Measurements from ENCODE around the gene ARHGEF19. TPM values are rescaled to one million over a fixed set of nuclear protein-coding genes. Genes with fewer than 3 reads are reported as not detected.

The ARHGEF19 gene
- total and polyA plus RNA-seq, 2 of the 13 experiments (the other 11 are each of a cell fraction or from before 2014, with no cell fraction given), result 1.7 to 1.8 TPM

GRCh38 chr1:16236511-16237342, 24.3 kb upstream of the ARHGEF19 start, which contains the start of gene CPLANE2 (continued):
- TF ChIP-seq ZNF142 (CRISPR knock-in tag; IDR thresholded peaks at IDR 0.05) (peak; percentile 78), ZNF839 (CRISPR knock-in tag; IDR thresholded peaks at IDR 0.05; ENCODE audit: borderline replicate concordance) (peak; percentile 90; the same call in 1 of the 2 replicates), PBX3 (CRISPR knock-in tag; IDR thresholded peaks at IDR 0.05; ENCODE audit: borderline replicate concordance) (no peak), MYPOP (CRISPR knock-in tag; IDR thresholded peaks at IDR 0.05) (peak; percentile 69; the same call in 1 of the 2 replicates), NCOA2 (CRISPR knock-in tag; IDR thresholded peaks at IDR 0.05) (0 out of 2 replicates have a peak, but pooled peaks have one; percentile 21), HINFP (CRISPR knock-in tag; IDR thresholded peaks at IDR 0.05; ENCODE audit: low read depth) (peak; percentile 99), IKZF4 (CRISPR knock-in tag; IDR thresholded peaks at IDR 0.05; ENCODE audit: borderline replicate concordance, low read depth, not compliant biosample characterization) (no peak), DR1 (CRISPR knock-in tag; IDR thresholded peaks at IDR 0.05) (no peak), ELF1 (CRISPR knock-in tag; IDR thresholded peaks at IDR 0.05) (peak; percentile 65), ESRRA (CRISPR knock-in tag; IDR thresholded peaks at IDR 0.05; ENCODE audit: low read depth) (no peak)
- TF ChIP-seq, protein P1, sequence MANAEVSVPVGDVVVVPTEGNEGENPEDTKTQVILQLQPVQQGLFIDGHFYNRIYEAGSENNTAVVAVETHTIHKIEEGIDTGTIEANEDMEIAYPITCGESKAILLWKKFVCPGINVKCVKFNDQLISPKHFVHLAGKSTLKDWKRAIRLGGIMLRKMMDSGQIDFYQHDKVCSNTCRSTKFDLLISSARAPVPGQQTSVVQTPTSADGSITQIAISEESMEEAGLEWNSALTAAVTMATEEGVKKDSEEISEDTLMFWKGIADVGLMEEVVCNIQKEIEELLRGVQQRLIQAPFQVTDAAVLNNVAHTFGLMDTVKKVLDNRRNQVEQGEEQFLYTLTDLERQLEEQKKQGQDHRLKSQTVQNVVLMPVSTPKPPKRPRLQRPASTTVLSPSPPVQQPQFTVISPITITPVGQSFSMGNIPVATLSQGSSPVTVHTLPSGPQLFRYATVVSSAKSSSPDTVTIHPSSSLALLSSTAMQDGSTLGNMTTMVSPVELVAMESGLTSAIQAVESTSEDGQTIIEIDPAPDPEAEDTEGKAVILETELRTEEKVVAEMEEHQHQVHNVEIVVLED (CRISPR knock-in tag; IDR thresholded peaks at IDR 0.05; ENCODE audit: borderline replicate concordance), result peak; percentile 73; the same call in 1 of the 2 replicates
- TF ChIP-seq, protein P2, sequence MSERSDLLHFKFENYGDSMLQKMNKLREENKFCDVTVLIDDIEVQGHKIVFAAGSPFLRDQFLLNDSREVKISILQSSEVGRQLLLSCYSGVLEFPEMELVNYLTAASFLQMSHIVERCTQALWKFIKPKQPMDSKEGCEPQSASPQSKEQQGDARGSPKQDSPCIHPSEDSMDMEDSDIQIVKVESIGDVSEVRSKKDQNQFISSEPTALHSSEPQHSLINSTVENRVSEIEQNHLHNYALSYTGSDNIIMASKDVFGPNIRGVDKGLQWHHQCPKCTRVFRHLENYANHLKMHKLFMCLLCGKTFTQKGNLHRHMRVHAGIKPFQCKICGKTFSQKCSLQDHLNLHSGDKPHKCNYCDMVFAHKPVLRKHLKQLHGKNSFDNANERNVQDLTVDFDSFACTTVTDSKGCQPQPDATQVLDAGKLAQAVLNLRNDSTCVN (CRISPR knock-in tag; IDR thresholded peaks at IDR 0.05; ENCODE audit: borderline replicate concordance), result no peak; the same call in 1 of the 2 replicates
- TF ChIP-seq, protein P3, sequence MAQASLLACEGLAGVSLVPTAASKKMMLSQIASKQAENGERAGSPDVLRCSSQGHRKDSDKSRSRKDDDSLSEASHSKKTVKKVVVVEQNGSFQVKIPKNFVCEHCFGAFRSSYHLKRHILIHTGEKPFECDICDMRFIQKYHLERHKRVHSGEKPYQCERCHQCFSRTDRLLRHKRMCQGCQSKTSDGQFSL (CRISPR knock-in tag; IDR thresholded peaks at IDR 0.05), result 0 out of 2 replicates have a peak, but pooled peaks have one; percentile 24

Measured in HepG2 (cell line).